Loucy (cell line): ENCODE results near the gene LIPJ.

ENCODE experiments used
- H2AFZ ChIP-seq: fragments of 200-600 bp; sonication (generic); 2 replicates; pipeline ENCODE4 v1.6.0; 2016; ENCODE audit warnings: antibody characterized with exemption, mild to moderate bottlenecking, low read length, moderate library complexity
- H3F3A ChIP-seq: fragments of 200-600 bp; 2 replicates; pipeline ENCODE4 v1.6.0; 2016; ENCODE audit warnings: antibody characterized with exemption, low read depth, mild to moderate bottlenecking
- H3K27me3 ChIP-seq: fragments of 200-600 bp; sonication (generic); 2 replicates; pipeline ENCODE4 v1.6.1; 2014; ENCODE audit warnings: low read length, mild to moderate bottlenecking; ENCODE audit not compliant: insufficient read depth, poor library complexity, severe bottlenecking
- H3K36me3 ChIP-seq: fragments of 200-600 bp; sonication (generic); 2 replicates; pipeline ENCODE4 v1.6.1; 2016; ENCODE audit warnings: low read length; ENCODE audit not compliant: insufficient read depth
- H3K4me1 ChIP-seq: fragments of 200-600 bp; sonication (generic); 2 replicates; pipeline ENCODE4 v1.5.1; 2014; ENCODE audit warnings: low read length, mild to moderate bottlenecking; ENCODE audit not compliant: insufficient read depth, poor library complexity, severe bottlenecking
- H3K4me2 ChIP-seq: fragments of 200-600 bp; sonication (generic); 2 replicates; pipeline ENCODE4 v1.6.0; 2014; ENCODE audit warnings: antibody characterized with exemption, low read length, low read depth, mild to moderate bottlenecking; ENCODE audit not compliant: poor library complexity, severe bottlenecking
- H3K4me3 ChIP-seq: fragments of 200-600 bp; sonication (generic); 2 replicates; pipeline ENCODE4 v1.5.1; 2014; ENCODE audit warnings: low read length, mild to moderate bottlenecking, mixed read lengths; ENCODE audit not compliant: poor library complexity, severe bottlenecking
- H3K79me2 ChIP-seq: fragments of 200-600 bp; sonication (generic); 2 replicates; pipeline ENCODE4 v1.6.1; 2014; ENCODE audit warnings: low read length; ENCODE audit not compliant: insufficient read depth
- H3K9ac ChIP-seq: fragments of 200-600 bp; sonication (generic); 2 replicates; pipeline ENCODE4 v1.6.0; 2014; ENCODE audit warnings: mild to moderate bottlenecking, low read depth, low read length, moderate library complexity; ENCODE audit not compliant: poor library complexity, severe bottlenecking
- H3K9me2 ChIP-seq: fragments of 200-600 bp; sonication (generic); replicated peaks from 2 replicates; pipeline ENCODE4 v1.6.1; 2016; ENCODE audit warnings: low read depth, low read length, mixed read lengths
- H3K9me3 ChIP-seq: fragments of 200-600 bp; sonication (generic); 2 replicates; pipeline ENCODE4 v1.6.1; 2014; ENCODE audit warnings: mild to moderate bottlenecking, antibody characterized with exemption, low read length, low read depth; ENCODE audit not compliant: insufficient read depth
- H4K20me1 ChIP-seq: fragments of 200-600 bp; sonication (generic); 2 replicates; pipeline ENCODE4 v1.6.0; 2014; ENCODE audit warnings: antibody characterized with exemption, low read length, mild to moderate bottlenecking; ENCODE audit not compliant: insufficient read depth, poor library complexity, severe bottlenecking
- CTCF ChIP-seq: fragments of 200-600 bp; sonication (generic); conservative IDR thresholded peaks from 2 replicates; pipeline ENCODE4 v1.5.1; 2014; ENCODE audit warnings: mild to moderate bottlenecking, antibody characterized with exemption, low read length
- EZH2phosphoT487 ChIP-seq: fragments of 200-600 bp; IDR thresholded peaks from 2 replicates; pipeline ENCODE4 v1.6.1; 2018; ENCODE audit warnings: antibody characterized with exemption, mild to moderate bottlenecking, moderate library complexity, borderline replicate concordance

Gene LIPJ

GRCh38 chr10:88557256-88557655 lies 29.3 kb upstream of the LIPJ start:
- Histone ChIP-seq H3K4me3 (no peak overlapping the region), H3K36me3 (no peaks in the 10 kb centered on the region), H3K4me1 (peaks cover 3% of the 10 kb centered on the region), H3K9ac (no peak overlapping the region), H3K79me2 (no peaks in the 10 kb centered on the region), H4K20me1 (no peaks in the 10 kb centered on the region), H3K9me3 (no peaks in the 10 kb centered on the region), H3F3A (no peaks in the 10 kb centered on the region), H3K9me2 (no peaks in the 10 kb centered on the region), H2AFZ (no peak overlapping the region), H3K27me3 (no peaks in the 10 kb centered on the region), H3K4me2 (no peak overlapping the region)
- TF ChIP-seq EZH2phosphoT487, result no peak
- no peak for TF ChIP-seq CTCF

GRCh38 chr10:88557658-88558057 lies 28.9 kb upstream of the LIPJ start:
- TF ChIP-seq CTCF (no peak), EZH2phosphoT487 (no peak)
- Histone ChIP-seq H3K79me2 (no peaks in the 10 kb centered on the region), H3K9me2 (no peaks in the 10 kb centered on the region), H2AFZ (no peak overlapping the region), H3K4me3 (no peak overlapping the region), H3K4me2 (no peak overlapping the region), H3K9ac (no peak overlapping the region), H3F3A (no peaks in the 10 kb centered on the region), H4K20me1 (no peaks in the 10 kb centered on the region), H3K27me3 (no peaks in the 10 kb centered on the region), H3K9me3 (no peaks in the 10 kb centered on the region), H3K4me1 (peaks cover 3% of the 10 kb centered on the region), H3K36me3 (no peaks in the 10 kb centered on the region)

- Histone ChIP-seq H3K4me1 (peaks cover 3% of the 10 kb centered on the region), H3K79me2 (no peaks in the 10 kb centered on the region), H3K27me3 (no peaks in the 10 kb centered on the region), H3K9me3 (no peaks in the 10 kb centered on the region), H3K4me3 (no peak overlapping the region), H3K4me2 (no peak overlapping the region), H3K36me3 (no peaks in the 10 kb centered on the region), H2AFZ (no peak overlapping the region), H3K9ac (no peak overlapping the region), H4K20me1 (no peaks in the 10 kb centered on the region), H3F3A (no peaks in the 10 kb centered on the region), H3K9me2 (no peaks in the 10 kb centered on the region)
- TF ChIP-seq EZH2phosphoT487, result no peak
- no peak for TF ChIP-seq CTCF
Measured at GRCh38 chr10:88562152-88562551, 24.4 kb upstream of the LIPJ start.
